Hepatocyte (in vitro differentiated cells): ENCODE measurements around the gene JAK1. TPM values are rescaled to one million over a fixed set of nuclear protein-coding genes. Genes with fewer than 3 reads are reported as not detected.

Source experiments
- DNase-seq: peaks from one replicate; pipeline ENCODE4 v3.0.0-alpha.2; 2016; ENCODE audit warnings: low spot score
- H2AFZ ChIP-seq: fragments of 200-600 bp; sonication (generic); 2 replicates; pipeline ENCODE4 v1.6.0; 2016; ENCODE audit warnings: antibody characterized with exemption, mild to moderate bottlenecking
- H3K27ac ChIP-seq: fragments of 200-600 bp; sonication (generic); 2 replicates; pipeline ENCODE4 v1.5.1; 2016; ENCODE audit warnings: mild to moderate bottlenecking
- H3K27me3 ChIP-seq: fragments of 200-600 bp; sonication (generic); 2 replicates; pipeline ENCODE4 v1.6.1; 2016
- H3K36me3 ChIP-seq: fragments of 200-600 bp; sonication (generic); replicated peaks from 2 replicates; pipeline ENCODE4 v1.5.1; 2016; ENCODE audit warnings: low read depth; ENCODE audit not compliant: insufficient read depth
- H3K4me1 ChIP-seq: fragments of 200-600 bp; sonication (generic); 2 replicates; pipeline ENCODE4 v1.5.1; 2016; ENCODE audit warnings: mild to moderate bottlenecking, moderate library complexity; ENCODE audit not compliant: insufficient read depth
- H3K4me2 ChIP-seq: fragments of 200-600 bp; sonication (generic); 2 replicates; pipeline ENCODE4 v1.6.0; 2016
- H3K4me3 ChIP-seq: fragments of 200-600 bp; sonication (generic); 2 replicates; pipeline ENCODE4 v1.5.1; 2016; ENCODE audit warnings: mild to moderate bottlenecking
- H3K79me2 ChIP-seq: fragments of 200-600 bp; sonication (generic); 2 replicates; pipeline ENCODE4 v1.6.0; 2017; ENCODE audit warnings: mild to moderate bottlenecking
- H3K9me2 ChIP-seq: fragments of 200-600 bp; sonication (generic); replicated peaks from 2 replicates; pipeline ENCODE4 v1.6.0; 2017; ENCODE audit warnings: mild to moderate bottlenecking; ENCODE audit not compliant: insufficient read depth
- H3K9me3 ChIP-seq: fragments of 200-600 bp; sonication (generic); 2 replicates; pipeline ENCODE4 v1.5.1; 2016; ENCODE audit warnings: low read depth, mild to moderate bottlenecking
- H4K20me1 ChIP-seq: fragments of 200-600 bp; sonication (generic); 2 replicates; pipeline ENCODE4 v1.6.0; 2016; ENCODE audit warnings: mild to moderate bottlenecking; ENCODE audit not compliant: insufficient read depth, poor library complexity, severe bottlenecking
- CTCF ChIP-seq: fragments of 200-600 bp; sonication (generic); IDR thresholded peaks from 2 replicates; pipeline ENCODE4 v1.5.1; 2016; ENCODE audit warnings: antibody characterized with exemption, mild to moderate bottlenecking; ENCODE audit not compliant: poor library complexity
- EZH2 ChIP-seq: fragments of 200-600 bp; sonication (generic); IDR thresholded peaks from 2 replicates; pipeline ENCODE4 v1.6.1; 2016; ENCODE audit warnings: antibody characterized with exemption, mild to moderate bottlenecking, borderline replicate concordance
- EZH2phosphoT487 ChIP-seq: fragments of 200-600 bp; sonication (generic); IDR thresholded peaks from one replicate; pipeline ENCODE4 v1.6.1; 2018; ENCODE audit warnings: antibody characterized with exemption, mild to moderate bottlenecking, low read depth, moderate library complexity; ENCODE audit not compliant: unreplicated experiment, severe bottlenecking
- WGBS: methylation state at CpG from one replicate; pipeline ENCODE4 v1.1.6; 2016; ENCODE audit warnings: low lambda C conversion rate; ENCODE audit errors: missing lambda C conversion rate; 5-methylcytosine and 5-hydroxymethylcytosine counted together
- polyA plus RNA-seq: library from polyadenylated mRNA; unstranded; fragments of >200 nt; fragmentation: Nextera tagmentation; extraction: Ambion mirVana; gene quantifications from 2 replicates; pipeline ENCODE4 v1.2.1, GENCODE V29; 2016
- total RNA-seq: library from RNA; depleted of rRNA; stranded (reverse); fragments of >200 nt; gene quantifications from 2 replicates; pipeline ENCODE4 v1.2.3, GENCODE V29; 2014

Gene JAK1
- total and polyA plus RNA-seq, 2 experiments from 2014 or later, result 60.2 to 102 TPM

GRCh38 chr1:64847666-64848065 is 118.7 kb downstream of the JAK1 start:
- no peaks in the 10 kb centered on the region for H3K36me3 ChIP-seq
- H3K4me1 ChIP-seq, result no peaks in the 10 kb centered on the region
- H3K79me2 ChIP-seq, result no peaks in the 10 kb centered on the region
- H4K20me1 ChIP-seq, result no peaks in the 10 kb centered on the region
- no peak overlapping the region for H3K27ac ChIP-seq
- H3K9me2 ChIP-seq, result no peaks in the 10 kb centered on the region
- no peaks in the 10 kb centered on the region for H3K9me3 ChIP-seq
- H3K27me3 ChIP-seq, result no peaks in the 10 kb centered on the region
- no peak overlapping the region for H3K4me2 ChIP-seq
- TF ChIP-seq EZH2phosphoT487 (no peak), CTCF (no peak)
- 96% methylated on average over 4 of the region's 4 CpGs for WGBS
- H3K4me3 ChIP-seq, result no peak overlapping the region
- H2AFZ ChIP-seq, result no peak overlapping the region
- no peak for DNase-seq

- Histone ChIP-seq H3K79me2 (no peaks in the 10 kb centered on the region), H3K9me2 (no peaks in the 10 kb centered on the region), H3K9me3 (no peaks in the 10 kb centered on the region), H3K4me2 (no peak overlapping the region), H3K4me1 (no peaks in the 10 kb centered on the region), H4K20me1 (no peaks in the 10 kb centered on the region), H3K4me3 (no peak overlapping the region), H2AFZ (no peak overlapping the region), H3K27ac (no peak overlapping the region), H3K27me3 (no peaks in the 10 kb centered on the region), H3K36me3 (no peaks in the 10 kb centered on the region)
- WGBS, result 94% methylated on average over 10 of the region's 10 CpGs
- TF ChIP-seq CTCF (no peak), EZH2 (no peak), EZH2phosphoT487 (no peak)
- DNase-seq, result no peak
These were observed 119.5 kb downstream of the JAK1 start for GRCh38 chr1:64846573-64847430.

GRCh38 chr1:64845831-64846425 is 120.4 kb downstream of the JAK1 start:
- H3K27me3 ChIP-seq, result no peaks in the 10 kb centered on the region
- no peaks in the 10 kb centered on the region for H3K36me3 ChIP-seq
- H3K79me2 ChIP-seq, result no peaks in the 10 kb centered on the region

More at GRCh38 chr1:64845831-64846425, 120.4 kb downstream of the JAK1 start:
- Histone ChIP-seq H3K4me3 (no peak overlapping the region), H2AFZ (no peak overlapping the region), H3K27ac (no peak overlapping the region), H3K9me3 (no peaks in the 10 kb centered on the region), H3K4me2 (no peak overlapping the region), H3K4me1 (no peaks in the 10 kb centered on the region), H3K9me2 (no peaks in the 10 kb centered on the region), H4K20me1 (no peaks in the 10 kb centered on the region)
- TF ChIP-seq CTCF, result no peak
- TF ChIP-seq EZH2, result no peak
- no peak for TF ChIP-seq EZH2phosphoT487
- no peak for DNase-seq
- 98% methylated on average over 13 of the region's 13 CpGs for WGBS
